Common myeloid progenitor, CD34-positive (primary cell): Measurements from ENCODE around the gene SH3TC2.

ENCODE experiments used
- CTCF ChIA-PET: fragments of 350-600 bp; sonication (Branson Sonifier 250); formaldehyde crosslinking; loops from one replicate; lab custom pipeline; 2021; ENCODE audit warnings: antibody characterized with exemption; lab: Charles Lee
- POLR2A ChIA-PET: fragments of 350-600 bp; sonication (Branson Sonifier 250); formaldehyde crosslinking; loops from one replicate; lab custom pipeline; 2021; ENCODE audit warnings: antibody characterized with exemption; lab: Charles Lee
- DNase-seq, 3 donors: peaks; one replicate each; pipeline versions ENCODE4 v3.0.0 to v3.0.0-alpha.2; 2013
- H3K27ac ChIP-seq, 2 experiments: 1 replicate in 1 of 2; 2 replicates in 1 of 2; pipeline ENCODE4 v1.7.0; 2013; ENCODE audit warnings: inconsistent platforms in 2 of 2, low read length in 2 of 2, mild to moderate bottlenecking in 2 of 2, low read depth in 1 of 2, moderate library complexity in 1 of 2; ENCODE audit not compliant: severe bottlenecking in 2 of 2, insufficient read depth in 1 of 2, poor library complexity in 1 of 2
- H3K27me3 ChIP-seq, 5 experiments: replicated peaks in 2 of 5; 1 replicate in 3 of 5; 2 replicates in 2 of 5; pipeline versions ENCODE4 v1.6.1 to v1.7.0; 2013; ENCODE audit warnings: low read length in 4 of 5, mild to moderate bottlenecking in 2 of 5, moderate library complexity in 2 of 5, inconsistent platforms in 1 of 5; ENCODE audit not compliant: insufficient read depth in 5 of 5, control insufficient read depth in 4 of 5
- H3K36me3 ChIP-seq, 4 experiments: 1 replicate in 2 of 4; 2 replicates in 2 of 4; pipeline versions ENCODE4 v1.6.1 to v1.7.0; 2013; ENCODE audit warnings: low read length in 3 of 4, control low read depth in 1 of 4, mild to moderate bottlenecking in 1 of 4; ENCODE audit not compliant: control insufficient read depth in 4 of 4, insufficient read depth in 4 of 4
- H3K4me1 ChIP-seq, 4 experiments: 1 replicate in 3 of 4; 2 replicates in 1 of 4; pipeline versions ENCODE4 v1.6.1 to v1.7.1; 2013; ENCODE audit warnings: low read length in 3 of 4, mild to moderate bottlenecking in 3 of 4, control low read depth in 1 of 4, inconsistent platforms in 1 of 4, moderate library complexity in 1 of 4; ENCODE audit not compliant: control insufficient read depth in 4 of 4, insufficient read depth in 4 of 4; ENCODE audit errors: control extremely low read depth in 1 of 4
- H3K4me3 ChIP-seq, 7 experiments: 1 replicate in 4 of 7; 2 replicates in 3 of 7; pipeline versions ENCODE4 v1.5.1 to v1.7.0; 2013; ENCODE audit warnings: mild to moderate bottlenecking in 7 of 7, low read length in 6 of 7, moderate library complexity in 6 of 7, inconsistent platforms in 2 of 7, low read depth in 2 of 7, control low read depth in 1 of 7; ENCODE audit not compliant: insufficient read depth in 4 of 7, control insufficient read depth in 1 of 7; ENCODE audit errors: extremely low read depth in 1 of 7
- H3K9me3 ChIP-seq, 5 experiments: 1 replicate in 4 of 5; 2 replicates in 1 of 5; pipeline versions ENCODE4 v1.6.1 to v1.7.1; 2013; ENCODE audit warnings: low read length in 4 of 5, mild to moderate bottlenecking in 2 of 5, inconsistent platforms in 1 of 5, low read depth in 1 of 5, moderate library complexity in 1 of 5; ENCODE audit not compliant: control insufficient read depth in 4 of 5, insufficient read depth in 2 of 5; ENCODE audit errors: control extremely low read depth in 1 of 5
- WGBS: methylation state at CpG from one replicate; pipeline ENCODE4 v1.1.5; 2013; ENCODE audit not compliant: insufficient coverage; 5-methylcytosine and 5-hydroxymethylcytosine counted together

SH3TC2 gene

DNA sequence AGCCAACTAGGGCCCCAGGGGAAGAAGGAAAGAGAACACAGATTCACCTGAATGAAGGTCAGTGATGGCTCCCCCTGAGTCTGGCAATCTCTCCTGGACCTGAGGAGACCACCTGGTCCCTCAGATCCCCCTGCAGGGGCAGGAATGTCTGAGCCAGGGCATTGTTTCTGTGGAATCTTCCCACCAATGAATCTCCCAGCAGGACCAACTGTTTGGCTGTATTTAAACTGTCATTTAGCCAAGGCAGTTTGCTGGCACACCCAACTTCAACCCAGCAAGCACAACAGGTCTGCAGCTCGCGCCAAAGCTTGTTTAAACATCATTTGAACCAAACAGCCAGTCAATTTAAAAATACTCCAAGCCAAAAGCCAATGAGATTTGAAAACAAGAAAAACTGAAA lies 92.6 kb downstream of the SH3TC2 start:
- Histone ChIP-seq H3K36me3 (no peaks in the 10 kb centered on the region), H3K27ac (no peak overlapping the region), H3K27me3 (no peaks in the 10 kb centered on the region), H3K4me3 (no peak overlapping the region), H3K4me1 (peaks cover 3 to 10% (median 7%) of the 10 kb centered on the region in 4 experiments), H3K9me3 (no peaks in the 10 kb centered on the region)
- no CpG with 5 or more reads among the region's 2 CpGs for WGBS
- no peak for DNase-seq
- ChIA-PET CTCF (interaction anchor here (1.1 to 19.3 kb wide), 3 partner anchors 55 to 232 kb away, joined by 3 to 361 read pairs (median 3); no protein-coding TSS in a partner anchor), POLR2A (no interaction called here)

- DNase-seq, result no peak
- Histone ChIP-seq H3K27me3 (no peaks in the 10 kb centered on the region), H3K4me3 (no peak overlapping the region), H3K27ac (no peak overlapping the region), H3K36me3 (no peaks in the 10 kb centered on the region), H3K4me1 (peaks cover 3 to 10% (median 7%) of the 10 kb centered on the region in 4 experiments), H3K9me3 (no peaks in the 10 kb centered on the region)
- 56% methylated on average over 2 of the region's 3 CpGs for WGBS
- ChIA-PET POLR2A (no interaction called here), CTCF (interaction anchor here (0.8 to 19.3 kb wide), 5 partner anchors 9 to 231 kb away, joined by 3 to 361 read pairs (median 4); no protein-coding TSS in a partner anchor)
These were observed 93.6 kb downstream of the SH3TC2 start for GRCh38 chr5:148969291-148969690.

GRCh38 chr5:148968311-148968710 lies 94.6 kb downstream of the SH3TC2 start:
- POLR2A ChIA-PET, result no interaction called here
- 92% methylated on average over 2 of the region's 2 CpGs for WGBS
- no peak for DNase-seq
- H3K9me3 ChIP-seq, result no peaks in the 10 kb centered on the region
- CTCF ChIA-PET, result interaction anchor here (19.3 kb wide), 1 partner anchor 230 kb away, joined by 361 read pairs; no protein-coding TSS in a partner anchor
- peaks cover 3 to 11% (median 9%) of the 10 kb centered on the region in 4 experiments for H3K4me1 ChIP-seq
- H3K27ac ChIP-seq, result no peak overlapping the region
- no peaks in the 10 kb centered on the region for H3K27me3 ChIP-seq
- no peaks in the 10 kb centered on the region for H3K36me3 ChIP-seq
- no peak overlapping the region for H3K4me3 ChIP-seq

DNA sequence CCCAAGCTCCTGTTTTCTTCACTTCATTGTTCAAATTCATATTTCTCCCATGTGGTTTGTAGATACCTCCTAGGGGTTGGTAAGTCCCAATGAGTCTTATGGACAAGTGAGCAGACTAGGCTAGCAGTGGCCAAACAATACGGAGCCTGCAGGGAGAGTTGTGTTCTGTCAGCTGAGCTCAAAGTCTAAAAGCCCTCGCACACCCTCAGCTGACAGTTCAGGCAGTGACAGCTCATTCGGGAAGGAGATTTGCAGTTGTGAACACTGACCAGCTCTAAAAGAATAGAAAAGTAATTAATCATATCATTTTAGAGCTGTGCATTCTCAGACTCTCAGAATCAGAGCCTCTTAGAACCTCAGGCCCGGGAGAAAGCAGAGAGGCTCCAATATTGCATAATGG lies 95.1 kb downstream of the SH3TC2 start:
- CTCF ChIA-PET, result interaction anchor here (1.7 to 19.3 kb wide), 2 partner anchors 10 to 229 kb away, joined by 11 to 361 read pairs; no protein-coding TSS in a partner anchor
- WGBS, result 100% methylated on average over 2 of the region's 4 CpGs
- POLR2A ChIA-PET, result no interaction called here

DNA sequence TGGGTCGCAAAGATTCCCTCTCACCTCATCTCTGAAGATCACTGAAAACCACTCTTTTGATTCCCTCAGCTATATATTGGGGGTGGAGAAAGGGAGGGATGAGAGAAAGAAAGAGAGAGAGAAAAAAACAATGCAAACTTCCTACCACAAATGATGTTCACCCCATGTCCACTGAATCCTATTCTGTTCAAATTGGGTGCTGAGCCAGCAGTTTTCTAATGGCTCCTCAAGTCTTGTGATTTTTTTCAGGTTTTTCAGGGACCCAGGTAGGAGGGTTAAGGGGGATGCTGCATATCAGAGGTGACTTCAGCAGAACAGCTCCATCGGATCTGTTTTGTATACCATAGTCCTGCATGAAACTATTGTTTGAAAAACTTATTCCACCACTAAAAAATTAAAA lies 95.9 kb downstream of the SH3TC2 start:
- no peak overlapping the region for H3K4me3 ChIP-seq
- peaks cover 0 to 5% (median 0%) of the 10 kb centered on the region in 4 experiments for H3K4me1 ChIP-seq
- no peak for DNase-seq
- POLR2A ChIA-PET, result no interaction called here
- H3K9me3 ChIP-seq, result no peaks in the 10 kb centered on the region
- WGBS, result no CpG with 5 or more reads among the region's 2 CpGs
- H3K27ac ChIP-seq, result no peak overlapping the region
- H3K27me3 ChIP-seq, result no peaks in the 10 kb centered on the region
- CTCF ChIA-PET, result interaction anchor here (1.0 to 19.3 kb wide), 3 partner anchors 9 to 229 kb away, joined by 3 to 361 read pairs (median 11); no protein-coding TSS in a partner anchor
- H3K36me3 ChIP-seq, result no peaks in the 10 kb centered on the region

More for the DNA sequence above, 95.1 kb downstream of the SH3TC2 start:
- Histone ChIP-seq H3K9me3 (no peaks in the 10 kb centered on the region), H3K27me3 (no peaks in the 10 kb centered on the region), H3K4me3 (no peak overlapping the region), H3K36me3 (no peaks in the 10 kb centered on the region), H3K4me1 (peaks cover 3 to 8% (median 4%) of the 10 kb centered on the region in 4 experiments), H3K27ac (no peak overlapping the region)
- no peak for DNase-seq

GRCh38 chr5:148966348-148966747 lies 96.5 kb downstream of the SH3TC2 start:
- no peak overlapping the region for H3K27ac ChIP-seq
- CTCF ChIA-PET, result interaction anchor here (1.0 to 19.3 kb wide), 3 partner anchors 9 to 228 kb away, joined by 3 to 361 read pairs (median 11); no protein-coding TSS in a partner anchor
- 100% methylated on average over 4 of the region's 4 CpGs for WGBS

DNA sequence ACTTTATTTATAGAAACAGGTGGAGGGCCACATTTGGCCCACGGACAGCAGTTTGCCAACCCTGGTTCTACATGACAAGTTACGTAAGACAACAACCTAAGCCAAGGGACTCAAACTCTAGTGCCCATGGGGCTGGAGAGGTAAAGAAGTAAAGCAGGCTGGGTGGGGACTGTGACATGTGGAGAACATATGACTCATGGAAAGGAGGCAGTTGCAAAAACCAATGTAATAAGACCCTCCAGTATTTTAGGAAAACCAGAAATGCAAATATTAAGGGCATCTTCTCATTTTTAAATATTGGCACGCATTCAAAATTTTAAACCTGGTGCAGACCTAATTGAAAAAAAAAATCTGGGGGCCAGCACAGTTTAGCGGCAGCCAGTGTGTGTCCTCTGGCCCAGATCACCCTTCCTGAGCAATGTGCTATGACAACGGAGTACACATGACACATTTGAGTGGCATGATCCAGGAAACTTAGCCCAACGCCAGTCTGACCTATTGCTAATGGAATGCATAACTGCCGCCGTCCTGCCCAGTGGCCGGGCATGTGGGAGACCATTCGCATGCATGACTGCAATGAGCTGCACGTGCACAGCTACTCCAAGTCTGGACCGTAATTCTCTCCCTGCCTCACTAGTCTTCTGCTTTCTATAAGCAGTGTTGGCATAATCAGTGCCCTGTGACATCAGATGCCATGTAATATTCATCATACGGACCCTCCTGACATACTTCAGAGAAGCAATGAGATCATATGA lies 97.2 kb downstream of the SH3TC2 start:
- peaks cover 0 to 5% (median 0%) of the 10 kb centered on the region in 4 experiments for H3K4me1 ChIP-seq

More at GRCh38 chr5:148966348-148966747, 96.5 kb downstream of the SH3TC2 start:
- H3K4me1 ChIP-seq, result peaks cover 0 to 5% (median 0%) of the 10 kb centered on the region in 4 experiments
- H3K36me3 ChIP-seq, result no peaks in the 10 kb centered on the region
- H3K4me3 ChIP-seq, result no peak overlapping the region
- POLR2A ChIA-PET, result no interaction called here
- no peak for DNase-seq
- no peaks in the 10 kb centered on the region for H3K27me3 ChIP-seq
- no peaks in the 10 kb centered on the region for H3K9me3 ChIP-seq

More for the DNA sequence above, 97.2 kb downstream of the SH3TC2 start:
- 94% methylated on average over 13 of the region's 13 CpGs for whole genome bisulfite sequencing
- H3K36me3 ChIP-seq, result no peaks in the 10 kb centered on the region
- H3K27me3 ChIP-seq, result no peaks in the 10 kb centered on the region
- CTCF ChIA-PET, result interaction anchor here (19.3 kb wide), 1 partner anchor 227 kb away, joined by 361 read pairs; no protein-coding TSS in a partner anchor
- no peak for DNase-seq
- H3K4me3 ChIP-seq, result no peak overlapping the region
- POLR2A ChIA-PET, result no interaction called here
- H3K9me3 ChIP-seq, result no peaks in the 10 kb centered on the region
- H3K27ac ChIP-seq, result no peak overlapping the region
